Osteocyte (in vitro differentiated cells): ENCODE measurements around the gene PRPH. TPM values are rescaled to one million over a fixed set of nuclear protein-coding genes. Genes with fewer than 3 reads are reported as not detected.
"Not testable (repeated sequence)": the region's sequence is repeated elsewhere in the genome, so short reads cannot be mapped to it uniquely, and the experiment has no call there.

Experiments used
- DNase-seq: peaks from one replicate; pipeline ENCODE4 v3.0.0; 2021; ENCODE audit warnings: mixed read lengths; ENCODE audit not compliant: unreplicated experiment; ENCODE audit errors: extremely low spot score
- H3K27ac Mint-ChIP-seq: one replicate; pipeline ENCODE4 v1.8.0; 2021; ENCODE audit warnings: mild to moderate bottlenecking, mixed read lengths; ENCODE audit not compliant: unreplicated experiment
- H3K27me3 Mint-ChIP-seq: one replicate; pipeline ENCODE4 v1.8.0; 2021; ENCODE audit warnings: mixed read lengths; ENCODE audit not compliant: unreplicated experiment
- H3K36me3 Mint-ChIP-seq: one replicate; pipeline ENCODE4 v1.8.0; 2021; ENCODE audit warnings: mixed read lengths; ENCODE audit not compliant: unreplicated experiment
- H3K4me1 Mint-ChIP-seq: one replicate; pipeline ENCODE4 v1.8.0; 2021; ENCODE audit warnings: mixed read lengths; ENCODE audit not compliant: unreplicated experiment
- H3K4me3 Mint-ChIP-seq: one replicate; pipeline ENCODE4 v1.8.0; 2021; ENCODE audit warnings: mild to moderate bottlenecking, moderate library complexity, mixed read lengths; ENCODE audit not compliant: unreplicated experiment
- H3K9me3 Mint-ChIP-seq: one replicate; pipeline ENCODE4 v1.8.0; 2021; ENCODE audit warnings: mixed read lengths; ENCODE audit not compliant: unreplicated experiment
- total RNA-seq: library from RNA; stranded (reverse); gene quantifications from 2 replicates; pipeline ENCODE4 v1.2.1, GENCODE V29; 2021
- TF ChIP-seq, protein P1 (sequence below): fragments of 200-600 bp; sonication (generic); IDR thresholded peaks from 2 replicates; pipeline ENCODE4 v1.5.0; 2021; ENCODE audit warnings: antibody characterized with exemption, mild to moderate bottlenecking, moderate library complexity

Gene PRPH
- total RNA-seq, 1 donor from 2014 or later, result not detected

DNA sequence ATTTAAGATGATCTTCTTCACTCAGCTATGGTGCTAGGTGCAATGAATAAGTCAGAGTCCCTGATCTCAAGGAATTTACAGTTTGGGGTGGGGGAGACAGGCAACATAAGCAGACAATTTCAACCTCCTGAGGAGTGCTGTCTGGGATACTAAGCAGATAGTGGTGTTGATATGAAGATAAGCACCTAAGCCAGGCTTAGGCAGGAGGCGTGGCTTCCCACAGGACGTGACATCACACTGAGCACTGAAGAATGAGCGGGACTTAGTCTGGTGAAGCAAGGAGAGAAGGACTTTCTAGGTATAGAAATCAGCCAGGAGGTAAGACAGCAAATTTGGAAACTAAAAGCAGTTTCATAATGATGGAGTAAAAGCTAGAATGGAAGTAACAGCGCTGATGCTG lies 6.8 kb downstream of the PRPH start:
- Mint-ChIP-seq H3K9me3 (no peaks in the 10 kb centered on the region), H3K27me3 (peaks cover 57% of the 10 kb centered on the region), H3K36me3 (peaks cover 2% of the 10 kb centered on the region), H3K27ac (no peak overlapping the region), H3K4me1 (peaks cover 10% of the 10 kb centered on the region), H3K4me3 (no peak overlapping the region)
- DNase-seq, result no peak
- TF ChIP-seq, protein P1, sequence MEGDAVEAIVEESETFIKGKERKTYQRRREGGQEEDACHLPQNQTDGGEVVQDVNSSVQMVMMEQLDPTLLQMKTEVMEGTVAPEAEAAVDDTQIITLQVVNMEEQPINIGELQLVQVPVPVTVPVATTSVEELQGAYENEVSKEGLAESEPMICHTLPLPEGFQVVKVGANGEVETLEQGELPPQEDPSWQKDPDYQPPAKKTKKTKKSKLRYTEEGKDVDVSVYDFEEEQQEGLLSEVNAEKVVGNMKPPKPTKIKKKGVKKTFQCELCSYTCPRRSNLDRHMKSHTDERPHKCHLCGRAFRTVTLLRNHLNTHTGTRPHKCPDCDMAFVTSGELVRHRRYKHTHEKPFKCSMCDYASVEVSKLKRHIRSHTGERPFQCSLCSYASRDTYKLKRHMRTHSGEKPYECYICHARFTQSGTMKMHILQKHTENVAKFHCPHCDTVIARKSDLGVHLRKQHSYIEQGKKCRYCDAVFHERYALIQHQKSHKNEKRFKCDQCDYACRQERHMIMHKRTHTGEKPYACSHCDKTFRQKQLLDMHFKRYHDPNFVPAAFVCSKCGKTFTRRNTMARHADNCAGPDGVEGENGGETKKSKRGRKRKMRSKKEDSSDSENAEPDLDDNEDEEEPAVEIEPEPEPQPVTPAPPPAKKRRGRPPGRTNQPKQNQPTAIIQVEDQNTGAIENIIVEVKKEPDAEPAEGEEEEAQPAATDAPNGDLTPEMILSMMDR, result no peak

DNA sequence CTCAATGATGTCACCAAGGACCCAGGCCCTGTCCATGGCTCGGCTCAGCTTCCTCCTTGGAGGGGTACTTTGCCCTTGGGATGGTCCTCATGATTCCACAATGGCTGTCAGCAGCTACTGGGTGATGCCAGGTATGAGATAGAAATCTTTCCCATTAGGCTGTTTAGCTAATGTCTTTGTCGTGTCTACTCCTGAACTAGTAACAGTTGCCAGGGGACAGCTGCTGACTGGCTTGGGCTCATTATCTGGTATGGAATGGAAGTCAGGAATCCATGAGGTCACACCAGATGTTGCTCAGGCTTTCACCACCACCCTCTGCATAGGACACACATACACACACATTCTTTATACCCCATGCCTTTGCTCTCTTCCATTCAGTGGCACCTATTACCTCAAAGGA lies 9.2 kb downstream of the PRPH start:
- DNase-seq, result no peak
- Mint-ChIP-seq H3K36me3 (no peaks in the 10 kb centered on the region), H3K4me3 (no peak overlapping the region)

DNA sequence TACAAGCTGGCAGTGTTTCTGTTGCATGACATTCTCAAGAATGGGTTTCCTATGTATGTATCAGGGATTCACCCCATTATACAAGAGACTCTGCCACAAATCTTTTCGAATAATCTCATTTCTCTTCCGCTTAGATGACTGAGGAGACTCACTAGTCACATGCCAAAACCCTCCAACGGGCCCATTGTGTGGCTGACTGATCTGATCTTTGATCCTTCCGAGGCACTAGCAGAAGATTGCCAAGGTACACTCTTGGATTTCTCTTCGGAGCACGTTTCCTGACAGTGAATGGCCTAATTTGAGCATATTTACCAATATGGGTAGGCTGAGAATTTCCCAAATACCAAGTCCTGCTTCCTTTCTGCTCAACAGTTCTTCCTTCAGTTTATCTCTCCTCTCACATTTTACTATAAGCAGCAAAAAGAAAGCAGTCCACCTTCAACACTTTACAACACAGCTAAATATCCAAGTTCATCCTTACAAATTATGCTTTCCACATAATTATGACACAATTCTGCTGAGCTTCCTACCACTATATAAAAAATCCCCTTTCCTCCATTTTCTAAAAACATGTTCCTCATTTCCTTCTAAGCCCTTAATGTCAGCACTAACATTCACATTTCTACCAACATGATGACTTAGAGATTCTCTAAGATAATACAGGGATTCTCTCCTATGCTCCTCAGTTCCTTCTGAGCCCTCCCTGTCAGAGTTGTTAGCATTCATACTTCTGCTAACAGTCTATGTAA lies 11.0 kb downstream of the PRPH start:
- Mint-ChIP-seq H3K36me3 (no peaks in the 10 kb centered on the region), H3K4me1 (no peaks in the 10 kb centered on the region), H3K27me3 (peaks cover 63% of the 10 kb centered on the region), H3K4me3 (no peak overlapping the region), H3K27ac (no peak overlapping the region), H3K9me3 (no peaks in the 10 kb centered on the region)
- DNase-seq, result no peak
- TF ChIP-seq, protein P1, result no peak

More for the DNA sequence above, 9.2 kb downstream of the PRPH start:
- TF ChIP-seq, protein P1, result no peak
- Mint-ChIP-seq H3K9me3 (no peaks in the 10 kb centered on the region), H3K27ac (no peak overlapping the region), H3K4me1 (no peaks in the 10 kb centered on the region), H3K27me3 (peaks cover 56% of the 10 kb centered on the region)

DNA sequence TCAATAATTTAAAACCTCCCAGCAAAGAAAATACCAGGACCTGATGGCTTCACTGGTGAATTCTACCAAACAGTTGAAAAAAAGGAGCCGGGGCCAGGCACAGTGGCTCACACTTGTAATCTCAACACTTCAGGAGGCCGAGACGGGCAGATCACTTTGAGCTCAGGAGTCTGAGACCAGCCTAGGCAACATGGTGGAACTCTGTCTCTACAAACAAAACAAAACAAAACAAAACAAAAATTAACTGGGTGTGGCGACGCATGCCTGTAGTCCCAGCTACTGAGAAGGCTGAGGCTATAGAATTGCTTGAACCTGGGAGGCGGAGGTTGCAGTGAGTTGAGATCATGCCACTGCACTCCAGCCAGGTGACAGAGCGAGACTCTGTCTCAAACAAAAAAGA lies 14.4 kb downstream of the PRPH start:
- no peaks in the 10 kb centered on the region for H3K9me3 Mint-ChIP-seq
- H3K4me3 Mint-ChIP-seq, result no peak overlapping the region
- no peak for DNase-seq
- H3K27me3 Mint-ChIP-seq, result peaks cover 50% of the 10 kb centered on the region
- H3K27ac Mint-ChIP-seq, result no peak overlapping the region
- no peaks in the 10 kb centered on the region for H3K4me1 Mint-ChIP-seq
- TF ChIP-seq, protein P1, result no peak
- no peaks in the 10 kb centered on the region for H3K36me3 Mint-ChIP-seq

DNA sequence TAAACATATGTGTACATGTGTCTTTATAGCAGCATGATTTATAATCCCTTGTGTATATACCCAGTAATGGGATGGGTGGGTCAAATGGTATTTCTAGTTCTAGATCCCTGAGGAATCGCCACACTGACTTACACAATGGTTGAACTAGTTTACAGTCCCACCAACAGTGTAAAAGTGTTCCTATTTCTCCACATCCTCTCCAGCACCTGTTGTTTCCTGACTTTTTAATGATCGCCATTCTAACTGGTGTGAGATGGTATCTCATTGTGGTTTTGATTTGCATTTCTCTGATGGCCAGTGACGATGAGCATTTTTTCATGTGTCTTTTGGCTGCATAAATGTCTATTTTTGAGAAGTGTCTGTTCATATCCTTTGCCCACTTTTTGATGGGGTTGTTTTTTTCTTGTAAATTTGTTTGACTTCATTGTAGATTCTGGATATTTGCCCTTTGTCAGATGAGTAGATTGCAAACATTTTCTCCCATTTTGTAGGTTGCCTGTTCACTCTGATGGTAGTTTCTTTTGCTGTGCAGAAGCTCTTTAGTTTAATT lies 15.6 kb downstream of the PRPH start:
- H3K4me3 Mint-ChIP-seq, H3K36me3 Mint-ChIP-seq, H3K9me3 Mint-ChIP-seq, DNase-seq, H3K4me1 Mint-ChIP-seq, H3K27ac Mint-ChIP-seq: not testable (repeated sequence)
- H3K27me3 Mint-ChIP-seq, result peaks cover 45% of the 10 kb centered on the region
